ENCODE measurements around the gene GALR2.

Gene GALR2

DNA sequence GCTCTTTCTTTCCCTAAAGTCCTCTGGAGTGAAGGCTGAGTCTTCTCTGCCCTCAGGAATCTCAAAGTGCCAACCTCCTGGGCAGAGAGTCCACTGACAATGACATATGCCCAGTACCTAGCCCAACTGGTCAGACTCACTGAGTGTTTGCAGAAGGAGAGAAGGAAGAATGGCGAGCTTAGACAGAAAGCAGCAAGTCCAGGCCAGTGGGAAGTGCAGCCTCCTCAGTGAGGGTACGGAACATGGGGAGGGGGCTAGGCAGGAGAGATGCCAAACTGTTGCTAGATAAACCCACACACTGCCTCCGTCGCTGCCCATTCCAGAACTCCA, 28.3 kb downstream of the GALR2 start:
- no peak for DNase-seq

DNA sequence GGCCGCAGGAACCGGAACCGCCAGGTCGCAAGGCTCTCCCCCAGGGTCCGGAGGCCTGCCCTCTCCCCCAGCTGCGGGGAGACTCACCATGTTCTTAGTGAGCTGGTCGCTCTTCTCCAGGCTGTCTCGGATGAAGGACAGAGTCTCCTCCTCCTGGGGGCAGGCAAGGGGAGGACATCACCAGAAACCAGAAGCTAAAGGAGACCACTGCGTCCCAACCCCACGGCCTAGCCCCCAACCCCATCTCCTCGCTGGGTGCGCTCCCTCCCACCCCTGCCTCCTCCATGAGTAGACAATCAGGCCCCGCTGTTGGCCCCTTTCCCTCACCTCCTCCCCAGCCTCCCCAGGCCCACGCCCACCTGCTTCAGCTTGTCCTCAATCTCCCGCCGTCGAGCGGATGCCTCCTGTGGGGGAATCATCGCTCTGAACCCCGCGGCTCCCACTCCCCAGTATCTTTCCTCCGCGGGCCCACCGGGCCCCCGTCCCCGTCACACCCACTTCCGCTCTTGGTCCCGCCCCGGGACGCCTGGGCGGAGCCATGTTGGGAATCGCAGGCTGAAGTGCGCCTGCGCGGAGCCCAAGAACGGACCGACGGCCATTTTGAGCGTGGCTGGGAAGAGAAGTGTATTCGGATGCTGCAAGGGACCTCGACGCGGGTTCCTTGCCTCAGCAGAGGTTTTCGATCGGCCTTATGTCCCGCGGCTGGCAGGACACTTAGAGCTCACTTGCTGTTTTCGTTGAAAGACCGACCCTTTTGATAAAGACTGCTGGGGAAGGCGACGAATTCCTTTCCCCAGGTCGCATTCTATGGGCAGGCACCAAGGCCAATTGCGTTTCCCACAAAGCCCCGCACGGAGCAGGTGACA, 28.9 kb downstream of the GALR2 start, which contains the start of gene EXOC7:
TSS of gene EXOC7 (minus strand) at position 514 of the 866 bp plus-strand sequence. CDS start at position 419, 95 bp downstream.
- peak; percentile 88 for DNase-seq

DNA sequence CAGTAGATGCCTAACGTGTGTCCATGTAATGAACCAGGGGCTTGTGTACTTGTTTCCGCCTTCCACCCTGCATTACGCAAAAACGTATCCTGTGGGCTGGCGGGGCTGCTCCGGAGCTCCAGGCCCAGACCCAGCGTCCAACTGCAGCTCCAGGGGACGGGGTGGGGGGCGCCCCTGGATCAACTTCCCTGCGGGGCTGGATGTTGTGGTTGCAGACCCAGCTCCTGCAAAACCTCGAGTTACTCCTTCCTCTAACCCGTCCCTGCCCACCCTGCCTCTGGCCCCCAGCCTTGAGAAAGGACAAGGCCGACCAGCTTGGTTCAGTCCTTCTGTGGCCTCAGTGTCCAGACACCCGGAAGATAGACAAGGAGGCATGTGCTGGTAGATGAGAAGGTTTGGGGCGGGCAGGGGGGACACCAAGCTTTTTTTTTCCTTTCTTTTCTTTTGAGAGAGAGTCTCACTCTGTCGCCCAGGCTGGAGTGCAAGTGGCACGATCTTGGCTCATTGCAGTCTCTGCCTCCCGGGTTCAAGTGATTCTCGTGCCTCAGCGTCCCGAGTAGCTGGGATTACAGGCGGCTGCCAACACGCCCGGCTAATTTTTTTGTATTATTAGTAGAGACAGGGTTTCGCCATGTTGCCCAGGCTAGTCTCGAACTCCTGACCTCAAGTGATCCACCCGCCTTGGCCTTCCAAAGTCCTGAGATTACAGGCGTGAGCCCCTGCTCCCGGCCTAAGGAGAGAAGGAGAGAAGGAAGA, 29.7 kb downstream of the GALR2 start:
- DNase-seq, result peak; percentile 16

DNA sequence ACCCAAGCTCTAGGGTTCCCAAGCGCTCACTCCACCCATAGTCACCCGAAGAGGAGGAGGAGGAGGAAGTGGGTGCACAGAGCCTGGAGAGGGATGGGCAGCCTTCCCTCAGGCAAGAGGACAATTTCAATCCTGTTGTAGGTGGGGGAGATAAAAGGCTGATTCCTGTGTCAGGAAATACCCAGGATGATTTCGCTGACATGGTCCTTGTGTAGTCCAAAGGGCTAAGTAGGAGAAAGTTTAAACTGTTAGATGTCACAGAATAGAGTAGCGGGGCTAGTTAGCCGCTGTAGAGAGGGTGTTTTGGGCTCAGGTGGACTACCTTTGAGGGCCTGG, 30.3 kb downstream of the GALR2 start:
- DNase-seq, result no peak

DNA sequence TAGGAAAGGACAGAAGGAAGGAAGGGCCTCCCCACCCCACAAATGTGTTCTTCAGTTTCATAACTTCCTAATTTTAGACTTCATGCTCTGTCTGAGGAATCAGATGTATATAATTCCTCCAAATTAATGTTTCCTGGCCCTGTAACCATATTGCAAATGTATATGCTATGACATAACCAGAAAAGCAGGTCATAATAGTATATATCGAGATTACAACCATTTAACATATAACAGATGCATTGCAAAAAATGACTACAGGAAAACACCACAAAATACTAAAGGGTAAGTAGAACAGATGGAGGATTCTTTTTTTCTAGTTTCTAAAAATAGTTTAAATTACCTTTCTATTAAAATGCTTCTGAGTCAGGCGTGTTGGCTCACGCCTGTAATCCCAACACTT, 32.1 kb downstream of the GALR2 start:
- DNase-seq, result no peak

DNA sequence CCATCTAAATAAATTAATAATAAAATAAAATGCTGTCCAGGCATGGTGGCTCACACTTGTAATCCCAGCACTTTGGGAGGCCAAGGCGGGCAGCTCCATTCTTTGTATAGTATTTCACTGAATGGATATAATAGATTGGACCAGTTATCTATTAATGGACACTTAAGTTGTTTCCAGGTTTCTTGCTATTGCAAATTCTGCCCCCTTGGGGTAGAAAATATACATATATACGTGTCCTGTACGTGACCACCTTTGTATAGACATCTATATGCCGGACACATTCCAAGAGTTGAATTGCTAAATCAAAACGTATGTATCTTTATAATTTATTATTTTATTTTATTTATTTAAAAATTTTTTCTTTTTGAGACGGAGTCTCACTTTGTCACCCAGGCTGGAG, 32.9 kb downstream of the GALR2 start:
- DNase-seq, result no peak

DNA sequence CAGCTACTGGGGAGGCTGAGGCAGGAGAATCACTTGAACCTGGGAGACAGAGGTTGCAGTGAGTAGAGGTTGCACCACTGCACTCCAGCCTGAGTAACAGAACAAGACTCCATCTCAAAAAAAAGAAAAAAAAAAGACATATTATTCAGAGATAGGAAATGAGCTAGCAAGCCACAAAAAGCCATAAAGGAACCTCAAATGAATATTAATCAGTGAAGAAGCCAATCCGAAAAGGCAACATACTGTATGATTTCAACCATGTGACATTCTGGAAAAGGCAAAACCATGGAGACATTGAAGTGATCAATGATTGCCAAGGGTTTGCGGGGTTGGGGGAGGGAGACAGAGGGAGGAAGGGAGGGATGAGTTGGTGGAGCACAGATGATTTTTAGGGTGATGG, 37.4 kb downstream of the GALR2 start:
- no peak for DNase-seq

DNA sequence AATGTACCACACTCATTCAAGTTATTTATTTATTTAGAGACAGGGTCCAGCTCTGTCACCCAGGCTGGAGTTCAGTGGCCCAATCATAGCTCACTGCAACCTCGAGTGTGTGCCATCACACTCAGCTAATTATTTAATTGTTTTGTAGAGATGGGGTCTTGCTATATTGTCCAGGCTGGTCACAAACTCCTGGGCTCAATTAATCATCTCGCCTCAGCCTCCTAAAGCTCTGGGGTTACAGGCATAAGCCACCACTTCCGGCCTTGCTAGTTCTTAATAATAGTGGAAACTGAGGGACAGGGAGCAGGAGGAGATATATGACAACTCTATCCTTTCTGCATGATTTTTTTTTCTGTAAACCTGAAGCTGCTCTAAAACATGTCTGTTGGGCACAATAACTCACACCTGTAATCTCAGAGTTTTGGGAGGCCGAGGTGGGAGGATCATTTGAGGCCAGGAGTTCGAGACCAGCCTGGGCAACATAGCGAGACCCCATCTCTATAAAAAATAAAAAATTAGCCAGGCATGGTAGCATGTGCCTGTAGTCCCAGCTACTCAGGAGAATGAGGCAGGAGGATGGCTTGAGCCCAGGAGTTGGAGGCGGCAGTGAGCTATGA, 40.7 kb downstream of the GALR2 start:
- DNase-seq, result no peak

DNA sequence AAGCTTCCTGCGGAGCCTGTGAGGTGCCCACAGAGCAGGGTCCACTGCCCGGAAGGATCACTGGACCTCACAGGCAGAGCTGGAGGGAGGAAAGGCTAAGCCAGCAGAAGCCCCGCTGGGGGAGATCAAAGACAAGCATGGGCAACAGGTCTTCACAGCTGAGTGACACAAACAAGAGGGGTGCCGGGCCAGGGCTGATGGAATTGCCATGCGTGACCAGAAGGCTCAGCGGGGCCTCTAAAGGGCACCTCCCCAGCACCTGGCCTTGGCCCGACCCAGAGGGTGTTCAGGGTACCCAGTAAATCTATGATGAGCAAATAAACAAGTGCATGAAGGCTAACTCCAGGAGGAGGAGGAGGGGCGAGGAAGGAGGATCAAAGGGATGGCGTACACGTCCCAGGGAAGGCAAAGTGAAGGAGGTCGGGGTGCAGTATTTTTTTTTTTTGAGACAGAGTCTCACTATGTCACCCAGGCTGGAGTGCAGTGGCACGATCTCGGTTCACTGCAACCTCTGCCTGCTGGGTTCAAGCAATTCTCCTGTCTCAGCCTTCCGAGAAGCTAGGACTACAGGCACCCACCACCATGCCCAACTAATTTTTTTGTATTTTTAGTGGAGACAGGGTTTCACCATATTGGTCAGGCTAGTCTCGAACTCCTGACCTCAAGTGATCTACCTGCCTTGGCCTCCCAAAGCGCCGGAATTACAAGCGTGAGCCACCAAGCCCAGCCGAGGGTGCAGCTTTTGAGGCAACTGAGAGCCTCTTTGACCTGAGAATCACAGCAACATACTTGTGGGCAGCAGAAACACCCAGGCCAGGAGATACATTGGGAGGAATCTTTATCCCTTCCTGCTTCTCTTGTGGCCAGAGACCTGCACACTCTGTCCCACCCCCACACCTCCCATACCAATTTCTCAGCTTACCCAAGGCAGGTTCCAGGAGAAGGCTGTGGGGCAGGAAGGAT, 45.1 kb downstream of the GALR2 start:
- DNase-seq, result no peak

DNA sequence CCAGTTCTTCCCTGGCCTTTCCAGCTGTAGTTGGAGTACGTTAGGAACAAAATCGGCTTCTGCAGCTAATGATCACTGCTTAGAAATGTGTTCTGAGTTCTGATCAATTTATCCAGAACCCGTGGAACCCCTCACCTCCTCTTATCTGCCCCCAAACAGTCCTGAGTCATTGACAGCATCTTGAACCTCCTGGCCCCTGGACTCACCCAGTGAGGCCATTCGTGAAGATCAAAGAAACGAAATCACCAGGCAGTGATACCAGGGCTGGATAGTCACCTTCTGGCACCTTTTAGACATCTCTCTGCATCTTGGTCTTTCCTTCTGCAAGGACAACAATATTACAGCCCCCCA, 46.1 kb downstream of the GALR2 start:
- no peak for DNase-seq

DNA sequence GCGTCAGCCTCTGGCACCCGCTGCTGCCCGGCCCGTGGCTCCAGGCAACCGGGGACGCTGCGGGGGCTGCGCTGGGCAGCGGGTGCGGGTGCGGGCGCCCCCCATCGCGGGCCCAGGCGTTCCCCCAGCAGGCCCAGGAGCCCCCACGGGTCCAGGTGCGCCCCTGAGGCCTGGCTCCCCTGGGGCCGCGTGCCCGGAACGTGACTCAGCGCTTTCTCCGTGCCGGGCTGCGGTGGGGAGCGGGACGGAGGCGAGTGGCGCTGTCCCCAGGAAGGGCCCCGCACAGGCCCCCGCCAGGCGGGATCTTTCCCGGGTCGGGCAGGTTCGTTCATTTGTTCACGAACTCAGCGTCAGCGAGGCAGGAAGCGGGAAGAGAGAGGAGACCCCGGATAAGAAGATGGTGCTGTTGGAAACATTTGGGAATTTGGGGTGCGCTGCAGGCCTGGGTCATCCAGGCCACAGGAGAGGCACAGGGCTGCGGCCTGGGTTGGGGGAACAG, 47.4 kb downstream of the GALR2 start:
- DNase-seq, result no peak

DNA sequence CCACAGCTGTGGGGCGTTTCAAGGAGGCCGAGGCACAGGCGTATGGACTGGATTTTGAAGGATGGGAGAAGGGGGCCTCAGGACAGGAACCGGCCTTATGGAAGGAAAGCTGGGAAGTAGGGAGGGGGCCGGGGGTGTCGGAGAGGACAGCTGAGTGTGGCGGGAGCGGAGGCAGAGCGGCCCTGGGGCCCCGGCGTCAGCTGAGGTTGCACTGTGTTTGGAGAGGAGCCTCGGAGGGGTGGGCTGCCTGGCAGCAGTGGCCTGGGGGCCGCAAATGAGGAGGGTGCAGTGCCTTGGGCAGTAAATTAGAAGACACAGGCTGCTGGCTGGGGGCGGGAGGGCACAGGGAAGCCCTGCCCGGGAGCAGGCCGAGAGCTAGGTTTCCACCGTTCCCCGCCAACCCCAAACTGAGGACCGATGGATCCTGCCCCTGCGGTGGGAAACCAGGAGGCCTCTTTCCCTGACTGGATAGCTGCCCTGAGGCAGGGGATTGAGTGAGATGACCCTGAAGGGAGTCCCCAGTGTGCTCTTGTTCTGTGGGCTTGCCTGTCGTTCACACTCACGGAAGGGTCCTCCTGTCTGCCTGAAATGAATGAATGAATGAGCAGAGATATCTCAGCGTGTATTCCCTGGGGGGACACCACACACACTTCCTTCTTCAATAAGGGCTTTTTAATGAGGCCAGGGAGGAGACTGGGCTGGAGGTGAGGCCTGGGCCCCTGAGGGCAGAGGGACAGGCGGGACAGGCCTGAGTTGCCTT, 48.0 kb downstream of the GALR2 start:
- DNase-seq, result no peak

DNA sequence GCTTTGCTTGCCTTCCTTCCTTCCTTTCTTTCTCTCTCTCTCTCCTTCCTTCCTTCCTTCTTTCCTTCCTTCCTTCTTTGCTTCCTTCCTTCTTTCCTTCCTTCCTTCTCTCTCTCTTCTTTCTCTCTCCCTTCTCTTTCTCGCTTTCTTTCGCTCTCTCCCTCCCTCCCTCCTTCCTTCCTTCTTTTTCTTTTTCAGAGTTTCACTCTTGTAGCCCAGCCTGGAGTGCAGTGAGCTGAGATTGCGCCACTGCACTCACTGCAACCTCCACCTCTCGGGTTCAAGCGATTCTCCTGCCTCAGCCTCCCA, 48.6 kb downstream of the GALR2 start:
- DNase-seq, result no peak

DNA sequence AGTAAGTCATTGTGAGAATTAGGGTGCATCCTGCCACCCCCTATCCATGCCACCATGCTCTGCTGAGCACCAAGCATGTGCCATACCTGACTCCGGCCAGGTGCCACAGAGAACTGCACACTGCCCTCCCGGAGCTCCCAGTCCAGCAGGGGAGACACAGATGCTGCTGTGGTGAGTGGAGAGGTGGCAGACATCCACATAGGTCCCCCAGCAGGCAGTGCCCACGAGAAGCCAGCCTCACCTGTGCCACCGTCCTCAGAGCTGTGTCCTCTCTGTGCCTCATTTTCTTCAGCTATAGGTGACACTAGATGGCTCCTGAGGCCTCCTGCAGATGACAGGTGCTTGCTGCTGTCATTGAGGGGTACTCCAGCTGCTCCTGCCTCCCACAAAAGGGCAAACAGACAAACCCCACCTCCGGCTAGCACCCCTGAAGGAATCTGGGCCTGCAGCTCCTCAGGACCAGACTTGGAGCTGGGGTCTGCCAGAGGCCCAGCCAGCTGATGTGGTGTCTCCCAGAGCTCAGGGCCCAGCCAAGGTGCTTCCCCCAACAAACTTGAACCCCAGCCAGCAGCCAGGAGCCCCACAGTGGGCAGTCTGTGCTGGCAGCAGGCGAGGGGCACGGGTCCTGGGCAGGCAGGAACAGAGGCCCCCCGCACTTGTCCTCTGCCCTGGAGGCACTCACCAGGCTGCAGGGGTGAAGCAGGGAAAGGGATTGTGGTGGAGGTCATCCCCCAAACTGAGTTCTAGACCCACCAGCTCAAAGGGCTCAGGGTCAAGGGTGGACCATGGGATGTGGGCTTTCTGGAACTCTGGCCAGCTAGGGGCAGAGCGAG, 49.4 kb downstream of the GALR2 start:
- no peak for DNase-seq

DNA sequence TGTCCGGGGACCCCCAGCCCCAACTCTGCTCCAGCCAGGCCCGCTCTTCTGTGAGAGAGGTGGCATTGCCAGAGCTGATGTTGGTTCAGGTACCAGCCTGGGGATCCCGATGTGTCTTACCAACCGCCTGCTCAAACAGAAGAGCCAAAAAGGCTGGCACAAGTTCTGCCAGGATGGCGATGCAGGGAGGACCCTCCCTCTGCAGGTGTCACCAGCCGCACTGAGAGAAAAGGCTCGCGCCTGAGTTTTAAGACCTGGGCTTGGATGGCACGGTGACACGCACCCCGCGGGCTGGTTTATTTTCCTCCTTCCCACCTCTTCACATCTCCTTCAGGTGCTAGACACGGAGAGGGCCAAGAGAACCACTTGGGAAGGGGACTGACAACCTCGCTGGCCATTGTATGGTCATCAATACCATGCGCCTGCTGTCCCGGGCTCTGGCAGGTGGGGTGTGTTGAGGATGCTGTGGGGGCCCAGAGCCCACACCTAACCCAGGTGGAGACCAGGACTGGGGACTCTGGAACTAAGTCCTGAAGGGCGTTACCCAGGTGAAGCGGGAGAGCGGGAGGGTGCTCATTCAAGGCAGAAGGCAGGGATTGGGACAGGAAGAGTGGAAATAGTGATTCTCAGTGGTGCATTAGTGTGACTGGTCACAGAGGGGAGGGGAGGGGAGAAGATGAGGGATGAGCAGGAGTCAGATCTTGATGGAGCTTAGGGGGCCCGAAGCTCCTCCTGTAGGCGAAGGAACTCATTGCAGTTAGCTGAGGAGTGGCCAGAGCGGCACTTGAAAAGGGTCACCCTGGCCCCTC, 50.2 kb downstream of the GALR2 start:
- no peak for DNase-seq

DNA sequence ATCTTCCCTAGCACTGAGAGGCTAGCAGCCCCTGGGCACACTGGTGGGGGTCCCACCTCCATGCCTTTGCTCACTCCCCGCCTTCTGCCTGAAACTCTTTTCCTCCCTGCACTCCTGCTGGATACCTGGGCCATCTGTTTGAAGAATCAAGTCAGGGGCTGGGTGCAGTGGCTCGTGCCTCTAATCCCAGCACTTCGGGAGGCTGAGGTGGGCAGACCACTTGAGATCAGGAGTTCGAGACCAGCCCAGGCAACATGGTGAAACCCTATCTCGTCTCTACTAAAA, 50.8 kb downstream of the GALR2 start:
- no peak for DNase-seq

DNA sequence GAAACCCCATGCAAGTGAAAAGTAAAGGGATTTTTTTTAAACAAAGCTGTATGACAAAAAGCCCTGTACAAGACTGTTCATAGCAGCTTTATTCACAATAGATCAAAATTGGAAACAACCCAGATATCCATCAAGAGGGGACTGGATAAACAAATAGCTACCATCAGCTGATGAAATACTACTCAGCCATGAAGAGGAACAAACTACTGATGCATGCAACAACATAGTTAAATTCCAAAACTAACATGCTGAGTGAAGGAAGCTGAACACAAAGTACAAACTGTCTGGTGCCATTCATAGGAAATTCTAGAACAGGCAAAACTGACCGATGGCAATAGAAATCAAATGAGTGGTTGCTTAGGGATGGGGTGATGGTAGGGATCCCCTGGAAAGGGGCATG, 51.3 kb downstream of the GALR2 start:
- DNase-seq, result no peak
